ENCODE measurements around the gene DNAH8. TPM values are rescaled to one million over a fixed set of nuclear protein-coding genes. Genes with fewer than 3 reads are reported as not detected.

The DNAH8 gene
- total RNA-seq, 1 donor from 2014 or later: 0.05 TPM

- H3K36me3 Mint-ChIP-seq (ENCODE audit: low read depth): no peaks in the 10 kb centered on the region
- no peaks in the 10 kb centered on the region for H3K4me1 Mint-ChIP-seq (ENCODE audit: low read depth)
- no peak overlapping the region for H3K4me3 Mint-ChIP-seq (ENCODE audit: unreplicated experiment)
- H3K27me3 Mint-ChIP-seq (ENCODE audit: low read depth): peaks cover 72% of the 10 kb centered on the region
- TF ChIP-seq CTCF (IDR thresholded peaks at IDR 0.05): no peak
- no peak for DNase-seq (ENCODE audit: low spot score)
- no peaks in the 10 kb centered on the region for H3K9me3 Mint-ChIP-seq (ENCODE audit: low read depth)
- H3K27ac Mint-ChIP-seq (ENCODE audit: unreplicated experiment): no peak overlapping the region
These were observed 320.6 kb downstream of the DNAH8 start for GRCh38 chr6:39035681-39036080.

- Mint-ChIP-seq H3K27me3 (ENCODE audit: low read depth) (peaks cover 80% of the 10 kb centered on the region), H3K4me3 (ENCODE audit: unreplicated experiment) (no peak overlapping the region), H3K4me1 (ENCODE audit: low read depth) (no peaks in the 10 kb centered on the region), H3K36me3 (ENCODE audit: low read depth) (no peaks in the 10 kb centered on the region), H3K27ac (ENCODE audit: unreplicated experiment) (no peak overlapping the region), H3K9me3 (ENCODE audit: low read depth) (no peaks in the 10 kb centered on the region)
- no peak for DNase-seq (ENCODE audit: low spot score)
- no peak for TF ChIP-seq CTCF (IDR thresholded peaks at IDR 0.05)
These were observed 322.0 kb downstream of the DNAH8 start for GRCh38 chr6:39037082-39037508.

- Mint-ChIP-seq H3K27me3 (ENCODE audit: low read depth) (peaks cover 78% of the 10 kb centered on the region), H3K4me3 (ENCODE audit: unreplicated experiment) (no peak overlapping the region), H3K9me3 (ENCODE audit: low read depth) (no peaks in the 10 kb centered on the region), H3K36me3 (ENCODE audit: low read depth) (no peaks in the 10 kb centered on the region), H3K4me1 (ENCODE audit: low read depth) (no peaks in the 10 kb centered on the region), H3K27ac (ENCODE audit: unreplicated experiment) (no peak overlapping the region)
- no peak for TF ChIP-seq CTCF (IDR thresholded peaks at IDR 0.05)
- DNase-seq (ENCODE audit: low spot score): no peak
These were observed 322.6 kb downstream of the DNAH8 start for GRCh38 chr6:39037707-39038106.

GRCh38 chr6:39040080-39040673, 325.1 kb downstream of the DNAH8 start:
- H3K27ac Mint-ChIP-seq (ENCODE audit: unreplicated experiment): no peak overlapping the region
- DNase-seq (ENCODE audit: low spot score): no peak
- TF ChIP-seq CTCF (IDR thresholded peaks at IDR 0.05): no peak
- H3K4me3 Mint-ChIP-seq (ENCODE audit: unreplicated experiment): no peak overlapping the region
- peaks cover 70% of the 10 kb centered on the region for H3K27me3 Mint-ChIP-seq (ENCODE audit: low read depth)
- no peaks in the 10 kb centered on the region for H3K36me3 Mint-ChIP-seq (ENCODE audit: low read depth)
- H3K4me1 Mint-ChIP-seq (ENCODE audit: low read depth): no peaks in the 10 kb centered on the region
- no peaks in the 10 kb centered on the region for H3K9me3 Mint-ChIP-seq (ENCODE audit: low read depth)

- H3K36me3 Mint-ChIP-seq (ENCODE audit: low read depth): no peaks in the 10 kb centered on the region
- H3K27ac Mint-ChIP-seq (ENCODE audit: unreplicated experiment): no peak overlapping the region
- H3K27me3 Mint-ChIP-seq (ENCODE audit: low read depth): peaks cover 67% of the 10 kb centered on the region
- DNase-seq (ENCODE audit: low spot score): no peak
- no peak overlapping the region for H3K4me3 Mint-ChIP-seq (ENCODE audit: unreplicated experiment)
- H3K9me3 Mint-ChIP-seq (ENCODE audit: low read depth): no peaks in the 10 kb centered on the region
- no peak for TF ChIP-seq CTCF (IDR thresholded peaks at IDR 0.05)
- no peaks in the 10 kb centered on the region for H3K4me1 Mint-ChIP-seq (ENCODE audit: low read depth)
These were observed 326.0 kb downstream of the DNAH8 start for GRCh38 chr6:39041072-39041471.

Measured in chondrocyte (in vitro differentiated cells).